SW 1271 (cell line): ENCODE results near the gene FREM1.

ENCODE experiments used
- DNase-seq, 2 experiments: peaks; one replicate each; lab custom pipeline; 2025; lab: John Stamatoyannopoulos, UW

FREM1 gene

DNA sequence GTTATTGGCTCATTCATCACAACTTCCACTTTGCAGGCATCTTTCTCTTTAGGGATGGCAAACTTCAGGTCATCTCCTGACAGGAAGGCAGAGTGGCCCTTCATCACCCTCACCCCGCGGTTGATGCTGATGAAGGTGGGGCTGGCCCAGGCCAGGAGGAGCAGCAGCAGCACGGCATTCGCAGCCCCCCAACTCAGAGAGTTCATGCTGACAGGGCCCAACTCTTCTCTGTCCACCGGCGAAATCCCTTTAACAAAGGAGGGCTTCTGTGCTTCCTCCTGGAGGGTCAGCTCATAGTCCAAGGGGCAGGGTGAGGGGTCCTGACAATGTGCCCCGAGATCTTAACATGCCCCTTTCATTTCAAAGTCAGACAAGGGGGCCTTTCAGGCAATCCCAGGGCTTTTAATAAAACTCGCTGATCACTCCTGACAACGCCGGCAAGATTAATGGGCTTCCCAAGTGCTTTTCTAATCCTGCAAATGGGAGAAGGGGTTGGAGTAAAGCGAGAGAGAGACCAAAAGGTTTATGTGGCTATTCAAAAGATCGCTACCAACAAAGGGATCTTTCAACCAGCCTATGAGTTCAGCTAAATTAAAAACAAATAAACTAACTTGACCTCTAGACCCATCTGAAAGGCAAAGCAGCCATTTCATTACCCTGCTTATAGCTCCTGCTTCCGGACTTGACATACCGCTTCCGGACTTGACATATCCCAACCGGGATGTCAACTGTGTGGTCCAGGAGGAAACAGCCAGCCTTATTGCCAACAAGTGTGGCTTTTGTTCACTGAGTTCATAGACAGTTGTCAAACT is 41.2 kb downstream of the FREM1 start:
- no peak for DNase-seq

GRCh38 chr9:14868418-14868771 is 41.8 kb downstream of the FREM1 start:
- no peak for DNase-seq

DNA sequence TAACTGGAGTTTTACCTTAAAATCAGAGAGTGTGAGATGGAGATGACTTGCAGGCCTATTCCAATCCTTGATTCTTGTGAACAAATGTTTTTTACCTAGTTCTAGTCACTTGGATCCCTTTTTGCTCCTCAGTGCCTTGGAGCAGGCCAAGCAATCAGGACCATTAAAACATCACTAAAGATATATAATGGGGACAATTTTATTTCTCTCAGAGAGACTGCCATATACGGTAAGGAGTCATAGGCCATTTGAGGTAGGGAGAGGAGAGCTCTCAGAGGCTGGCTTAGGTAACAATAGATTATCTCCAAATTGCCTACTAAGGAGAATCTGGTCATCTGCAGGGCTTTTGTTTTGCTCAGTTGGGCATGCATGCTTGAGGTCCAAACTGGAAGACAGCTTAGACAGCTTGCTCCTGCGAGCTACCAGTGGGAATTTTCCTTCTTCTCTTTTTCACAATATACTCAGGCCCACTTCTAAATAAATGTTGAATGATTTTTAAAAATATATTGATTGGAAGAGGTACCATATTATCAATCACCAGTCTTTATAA is 44.0 kb downstream of the FREM1 start:
- DNase-seq, result no peak

DNA sequence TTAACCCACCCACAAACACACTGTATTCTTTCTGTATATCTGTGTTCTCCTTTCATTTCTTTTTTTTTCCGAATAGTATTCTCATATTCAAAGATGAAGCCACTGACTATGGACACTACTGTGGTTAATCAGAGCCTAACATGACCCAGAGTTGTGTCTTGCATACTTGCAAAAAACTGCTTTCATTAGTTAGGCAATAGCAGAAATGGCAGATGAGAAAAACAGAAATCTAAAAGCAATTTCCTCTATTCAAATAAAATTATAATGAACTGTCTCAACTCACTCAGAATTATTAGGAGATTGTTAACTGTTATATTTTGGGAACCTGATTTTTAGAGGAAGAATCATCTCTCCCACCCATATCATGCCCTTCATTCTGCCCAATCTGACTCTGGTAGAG is 45.9 kb downstream of the FREM1 start:
- DNase-seq, result no peak

GRCh38 chr9:14863402-14863801 is 46.8 kb downstream of the FREM1 start:
- no peak for DNase-seq

DNA sequence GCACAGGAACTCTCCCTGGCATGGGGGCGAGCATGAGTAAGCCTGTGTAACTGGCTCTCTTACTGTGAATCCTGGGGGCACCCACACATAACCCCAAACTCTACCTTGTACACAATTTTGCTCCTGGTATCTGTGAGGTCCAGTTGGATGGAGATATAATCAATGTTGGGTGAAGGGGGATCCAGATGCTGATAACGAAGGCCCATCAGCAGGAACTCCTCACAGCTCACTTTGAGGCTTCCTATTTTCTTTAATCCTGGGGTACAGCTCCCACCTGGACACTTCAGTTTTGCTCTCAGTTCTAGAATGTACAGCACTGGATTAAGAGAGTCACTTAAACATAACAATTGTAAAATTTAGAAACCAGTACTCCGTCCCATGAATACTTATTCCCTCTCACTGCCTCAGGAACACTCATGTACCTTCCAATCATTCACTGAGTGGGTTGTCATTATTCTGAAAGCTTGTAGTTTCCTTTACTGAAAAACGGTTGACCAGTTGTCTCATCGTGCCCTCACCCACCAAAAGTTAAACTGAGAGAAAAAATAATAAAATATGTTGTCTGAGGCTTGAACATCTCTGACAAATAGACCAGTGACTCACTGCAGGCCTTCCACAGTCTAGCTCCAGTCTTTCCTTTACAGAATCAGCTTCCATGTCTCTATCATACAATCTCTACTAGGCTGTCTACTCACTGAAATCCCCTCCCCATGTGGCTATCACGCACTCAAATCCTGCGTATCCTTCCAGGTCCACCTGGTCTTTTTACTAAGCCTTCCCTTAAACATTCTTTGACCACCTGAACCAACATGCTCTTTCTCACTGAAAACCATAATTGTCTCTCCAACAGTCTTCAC is 52.6 kb downstream of the FREM1 start:
- no peak for DNase-seq

GRCh38 chr9:14849851-14850250 is 60.4 kb downstream of the FREM1 start:
- no peak for DNase-seq

DNA sequence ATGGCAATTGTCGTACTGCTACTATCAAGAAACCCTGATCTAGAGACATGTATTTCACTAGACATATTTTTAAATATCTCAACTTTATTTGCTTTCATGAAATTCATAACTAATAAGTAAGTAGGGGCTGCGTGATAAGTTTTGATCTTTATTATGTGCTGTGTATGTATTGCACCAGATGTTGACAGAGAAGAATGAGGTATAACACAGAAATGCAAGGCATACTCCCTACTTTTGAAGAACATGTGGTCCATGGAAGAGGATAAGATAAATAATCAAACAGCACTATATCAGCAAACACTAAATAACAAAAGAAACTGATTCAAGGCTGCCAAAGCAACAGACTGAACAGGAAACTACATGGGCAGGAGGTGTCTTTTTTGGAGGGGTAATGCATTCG is 60.9 kb downstream of the FREM1 start:
- no peak for DNase-seq

- peak in 1 of 2 experiments; percentile 1 for DNase-seq
Observed at GRCh38 chr9:14846871-14847311, 63.3 kb downstream of the FREM1 start.

GRCh38 chr9:14843163-14843562 is 67.1 kb downstream of the FREM1 start:
- no peak for DNase-seq

DNA sequence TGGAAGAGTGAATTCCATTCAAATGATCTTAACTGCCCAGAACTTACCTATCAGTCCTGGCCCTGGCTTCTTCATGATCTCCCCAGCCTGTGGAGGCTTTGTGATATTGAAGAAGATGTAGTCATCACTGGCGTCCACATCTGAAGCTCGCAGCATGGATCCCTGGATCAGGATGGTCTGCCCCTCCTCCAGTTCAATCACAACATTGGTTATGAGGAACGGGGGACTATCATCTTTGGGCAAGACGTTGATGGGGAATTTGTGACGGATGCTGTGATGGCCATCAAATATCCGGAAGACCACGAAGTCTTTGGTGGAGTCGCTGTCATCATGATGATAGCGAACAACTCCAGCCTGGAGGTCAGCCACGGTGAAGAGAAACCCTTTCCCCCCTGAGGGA is 68.0 kb downstream of the FREM1 start:
- no peak for DNase-seq

- DNase-seq, result no peak
Observed at GRCh38 chr9:14838701-14839100, 71.5 kb downstream of the FREM1 start.

- no peak for DNase-seq
Observed at GRCh38 chr9:14836885-14837284, 73.3 kb downstream of the FREM1 start.

DNA sequence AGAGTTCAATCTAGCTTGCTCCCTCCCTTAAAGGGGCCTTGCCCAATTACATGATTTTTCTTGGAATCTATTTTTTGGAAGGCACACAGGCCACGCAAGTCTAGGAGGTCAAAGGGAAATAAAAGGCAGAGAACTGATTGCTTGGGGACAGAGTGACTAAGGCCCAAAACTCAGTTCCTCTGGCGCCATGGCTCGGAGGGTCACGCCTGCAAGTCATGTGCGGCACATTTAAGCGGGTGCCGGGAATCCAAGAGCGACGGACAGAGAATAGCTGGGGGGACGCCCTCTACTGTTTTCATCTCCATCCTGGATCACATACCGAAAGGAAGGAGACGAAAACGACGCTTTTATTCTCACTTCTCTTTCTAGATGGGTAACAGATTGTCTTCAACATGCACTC is 78.6 kb downstream of the FREM1 start:
- no peak for DNase-seq

DNA sequence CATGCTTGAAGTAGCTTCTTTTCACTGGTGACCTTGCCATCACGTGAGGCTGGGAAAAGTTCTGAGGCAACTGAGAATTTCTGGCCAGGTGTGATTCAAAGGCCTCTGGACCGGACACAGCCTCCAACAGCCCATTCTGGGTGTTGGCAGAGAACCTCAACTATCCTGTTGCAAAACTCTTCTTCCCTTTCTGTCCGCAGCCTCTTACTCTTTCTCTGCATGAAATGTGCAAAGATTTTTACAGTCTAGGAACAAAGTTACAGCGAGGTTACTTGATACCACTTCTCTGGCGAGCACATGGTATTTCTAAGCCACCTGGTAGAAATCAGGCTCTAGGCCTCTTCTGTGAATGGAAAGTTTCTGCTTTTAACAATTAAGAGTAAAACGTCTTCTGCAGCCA is 79.2 kb downstream of the FREM1 start:
- DNase-seq, result no peak

DNA sequence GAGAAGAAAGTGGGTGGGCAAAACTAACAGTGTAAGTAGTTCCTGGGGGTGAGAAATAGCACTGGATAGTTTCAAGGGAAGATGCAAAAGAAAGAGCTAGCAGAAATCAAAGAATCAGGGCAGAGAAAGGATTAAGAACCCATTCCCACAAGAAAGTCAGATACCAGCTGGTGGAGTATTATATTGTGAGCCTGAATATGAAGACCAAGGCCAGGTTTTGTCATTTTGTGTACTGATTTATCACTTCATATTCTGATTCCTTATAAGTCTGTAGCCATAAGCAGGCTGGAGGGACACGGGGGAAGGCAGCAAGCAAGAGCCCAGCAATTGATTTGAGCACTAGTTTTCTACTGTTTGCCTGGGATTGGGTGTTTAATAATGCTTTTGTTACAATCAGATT is 80.2 kb downstream of the FREM1 start:
- no peak for DNase-seq

- DNase-seq, result no peak
Observed at GRCh38 chr9:14829204-14829603, 81.0 kb downstream of the FREM1 start.

- no peak for DNase-seq
Observed at GRCh38 chr9:14827805-14828204, 82.4 kb downstream of the FREM1 start.

DNA sequence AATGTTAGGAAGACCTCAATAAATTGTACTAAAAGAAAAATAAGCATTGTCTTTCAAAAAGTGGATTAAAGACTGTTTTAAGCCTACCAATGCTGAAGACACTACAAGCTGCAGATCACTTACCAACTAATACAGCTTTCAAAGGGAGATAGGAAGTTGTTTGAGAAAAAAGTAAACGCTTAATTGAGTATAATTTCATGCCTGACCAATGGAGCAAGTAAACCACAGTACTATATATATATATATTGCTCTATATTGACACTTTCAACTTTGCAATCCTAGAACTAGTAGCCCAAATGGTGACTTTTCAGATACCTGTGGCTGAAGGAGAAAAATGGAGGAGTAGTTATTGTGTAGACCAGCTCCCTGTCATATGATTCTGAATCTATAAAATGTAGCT is 85.7 kb downstream of the FREM1 start:
- no peak for DNase-seq

DNA sequence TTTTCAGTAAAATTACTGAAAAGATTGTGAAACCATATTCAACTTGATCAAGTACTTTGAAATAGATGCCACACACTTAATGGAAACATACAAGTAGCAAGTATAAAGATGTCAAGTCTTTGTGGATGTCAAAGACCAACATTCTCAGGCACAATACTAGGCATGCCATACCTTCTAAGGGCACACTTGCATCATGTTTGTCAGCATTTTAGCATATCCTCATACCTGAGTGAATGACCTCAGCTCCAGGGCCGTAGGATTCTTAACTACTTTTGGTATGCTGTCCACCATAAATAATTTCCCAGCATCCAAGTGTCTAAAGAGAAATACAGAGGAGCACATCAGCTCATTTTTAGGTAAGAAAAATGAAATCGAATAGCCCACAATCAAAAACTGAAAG is 86.4 kb downstream of the FREM1 start:
- no peak for DNase-seq

GRCh38 chr9:14822666-14823065 is 87.6 kb downstream of the FREM1 start:
- DNase-seq, result no peak

- DNase-seq, result no peak
Observed at GRCh38 chr9:14819183-14819582, 91.0 kb downstream of the FREM1 start.

DNA sequence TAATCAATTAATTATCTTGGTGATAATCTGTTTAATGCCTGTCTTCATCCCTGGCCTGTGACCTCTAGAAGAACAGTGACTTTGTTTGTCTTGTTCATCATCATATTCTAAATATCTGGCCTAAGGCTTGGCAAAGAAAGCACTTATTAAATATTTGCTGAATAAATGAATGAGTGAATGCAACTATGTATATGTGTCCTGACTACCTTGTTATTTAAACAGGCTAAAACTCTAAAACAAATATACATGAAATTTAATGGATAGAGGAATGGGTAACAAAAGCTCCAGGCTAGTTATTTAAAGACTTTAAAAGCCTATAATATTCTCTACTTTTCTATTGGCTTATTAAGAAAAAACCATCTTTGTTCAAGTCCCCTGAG is 96.0 kb downstream of the FREM1 start:
- DNase-seq, result no peak
